ENCODE results near the gene NGEF. TPM values are rescaled to one million over a fixed set of nuclear protein-coding genes. Genes with fewer than 3 reads are reported as not detected.

Gene NGEF
- total RNA-seq, 1 donor from 2014 or later, result 1.2 TPM

GRCh38 chr2:232976666-232977437 is 36.2 kb downstream of the NGEF start:
- H3K27me3 Mint-ChIP-seq, result peaks cover 4% of the 10 kb centered on the region
- no peaks in the 10 kb centered on the region for H3K36me3 Mint-ChIP-seq (ENCODE audit: insufficient read depth)
- H3K4me1 Mint-ChIP-seq (ENCODE audit: low read depth), result peaks cover 7% of the 10 kb centered on the region
- H3K4me3 Mint-ChIP-seq (ENCODE audit: low read depth), result no peak overlapping the region
- DNase-seq (ENCODE audit: low spot score, unreplicated experiment), result no peak
- H3K9me3 Mint-ChIP-seq (ENCODE audit: low read depth), result no peaks in the 10 kb centered on the region
- H3K27ac Mint-ChIP-seq, result no peak overlapping the region
- no peak for TF ChIP-seq CTCF (IDR thresholded peaks at IDR 0.05; ENCODE audit: unreplicated experiment)

GRCh38 chr2:232976176-232976575 is 36.9 kb downstream of the NGEF start:
- Mint-ChIP-seq H3K4me1 (ENCODE audit: low read depth) (peaks cover 1% of the 10 kb centered on the region), H3K27ac (peak overlapping the region; percentile 11), H3K36me3 (ENCODE audit: insufficient read depth) (no peaks in the 10 kb centered on the region), H3K4me3 (ENCODE audit: low read depth) (no peak overlapping the region), H3K9me3 (ENCODE audit: low read depth) (no peaks in the 10 kb centered on the region), H3K27me3 (peaks cover 4% of the 10 kb centered on the region)
- no peak for DNase-seq (ENCODE audit: low spot score, unreplicated experiment)
- no peak for TF ChIP-seq CTCF (IDR thresholded peaks at IDR 0.05; ENCODE audit: unreplicated experiment)

GRCh38 chr2:232974396-232974795 is 38.7 kb downstream of the NGEF start:
- no peak for TF ChIP-seq CTCF (IDR thresholded peaks at IDR 0.05; ENCODE audit: unreplicated experiment)
- no peaks in the 10 kb centered on the region for H3K9me3 Mint-ChIP-seq (ENCODE audit: low read depth)
- H3K4me1 Mint-ChIP-seq (ENCODE audit: low read depth), result no peaks in the 10 kb centered on the region
- H3K4me3 Mint-ChIP-seq (ENCODE audit: low read depth), result no peak overlapping the region
- peaks cover 4% of the 10 kb centered on the region for H3K27me3 Mint-ChIP-seq
- DNase-seq (ENCODE audit: low spot score, unreplicated experiment), result no peak
- no peak overlapping the region for H3K27ac Mint-ChIP-seq
- H3K36me3 Mint-ChIP-seq (ENCODE audit: insufficient read depth), result no peaks in the 10 kb centered on the region

DNA sequence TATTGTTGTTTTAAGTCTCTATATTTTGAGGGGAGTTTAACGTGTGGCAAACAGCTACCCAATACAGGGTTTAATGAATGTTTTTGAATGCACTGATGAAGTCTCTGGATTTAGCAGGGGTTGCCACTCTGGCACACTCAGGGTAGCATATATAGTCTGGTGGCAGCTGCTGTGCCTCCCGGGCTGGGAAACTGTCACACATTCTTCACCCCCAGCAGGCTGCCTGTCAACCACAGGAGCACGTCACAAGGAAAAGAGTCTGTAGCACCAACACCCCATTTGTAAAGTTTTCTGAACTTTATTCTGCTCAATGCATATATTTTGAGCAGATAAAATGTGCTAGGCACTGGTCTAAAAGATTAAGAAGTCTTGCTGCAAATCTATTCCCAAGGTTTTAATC is 39.3 kb downstream of the NGEF start:
- Mint-ChIP-seq H3K27me3 (peaks cover 4% of the 10 kb centered on the region), H3K9me3 (ENCODE audit: low read depth) (no peaks in the 10 kb centered on the region), H3K36me3 (ENCODE audit: insufficient read depth) (no peaks in the 10 kb centered on the region), H3K4me3 (ENCODE audit: low read depth) (no peak overlapping the region), H3K4me1 (ENCODE audit: low read depth) (no peaks in the 10 kb centered on the region), H3K27ac (no peak overlapping the region)
- DNase-seq (ENCODE audit: low spot score, unreplicated experiment), result no peak
- no peak for TF ChIP-seq CTCF (IDR thresholded peaks at IDR 0.05; ENCODE audit: unreplicated experiment)

DNA sequence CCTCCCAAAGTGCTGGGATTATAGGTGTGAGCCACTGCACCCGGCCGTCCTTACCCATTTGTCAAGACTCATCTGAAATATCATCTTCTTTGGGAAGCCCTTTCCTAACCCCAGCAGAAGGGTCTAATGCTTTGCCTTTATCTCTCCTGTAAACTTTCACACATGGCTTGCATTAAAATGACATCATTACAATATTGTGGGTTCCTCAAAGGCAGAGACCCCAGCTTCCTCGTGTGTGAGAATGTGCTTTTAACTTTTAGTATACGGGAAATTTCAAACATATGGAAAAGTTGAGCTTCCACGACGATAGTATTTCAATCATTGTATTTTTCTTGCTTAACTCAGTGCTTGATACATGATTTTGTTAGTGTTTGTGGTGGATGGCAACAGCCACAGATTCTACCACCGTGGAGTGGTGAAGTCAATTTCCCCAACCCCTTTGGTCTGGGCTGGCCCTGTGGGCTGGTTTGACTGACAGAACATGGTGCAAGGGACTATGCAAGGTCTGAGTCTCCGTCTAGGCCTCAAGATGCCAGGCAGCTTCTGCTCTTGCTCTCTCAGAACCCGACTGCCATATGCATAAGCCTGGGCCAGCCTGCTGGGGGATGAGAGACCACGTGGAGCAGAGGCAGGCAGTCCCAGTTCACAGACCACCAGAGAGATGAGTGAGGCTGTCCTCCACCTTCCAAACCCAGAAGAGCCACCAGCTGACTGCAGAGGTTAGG is 39.9 kb downstream of the NGEF start:
- H3K27me3 Mint-ChIP-seq, result peaks cover 4% of the 10 kb centered on the region
- H3K27ac Mint-ChIP-seq, result no peak overlapping the region

More for the DNA sequence above, 39.9 kb downstream of the NGEF start:
- no peaks in the 10 kb centered on the region for H3K36me3 Mint-ChIP-seq (ENCODE audit: insufficient read depth)
- H3K4me3 Mint-ChIP-seq (ENCODE audit: low read depth), result no peak overlapping the region
- no peaks in the 10 kb centered on the region for H3K9me3 Mint-ChIP-seq (ENCODE audit: low read depth)
- no peak for DNase-seq (ENCODE audit: low spot score, unreplicated experiment)
- TF ChIP-seq CTCF (IDR thresholded peaks at IDR 0.05; ENCODE audit: unreplicated experiment), result no peak
- no peaks in the 10 kb centered on the region for H3K4me1 Mint-ChIP-seq (ENCODE audit: low read depth)
